DND-41 (cell line): ENCODE measurements around the gene SCGB1C1.

Experiments
- CTCF ChIP-seq: IDR thresholded peaks from 2 replicates; pipeline ENCODE4 v1.5.1; 2012; ENCODE audit warnings: borderline replicate concordance, low read length, moderate library complexity, mild to moderate bottlenecking; ENCODE audit not compliant: poor library complexity, severe bottlenecking; ENCODE audit errors: extremely low read depth
- EZH2 ChIP-seq: IDR thresholded peaks from 3 replicates; pipeline ENCODE4 v1.6.1; 2012; ENCODE audit warnings: borderline replicate concordance, low read depth, mild to moderate bottlenecking, moderate library complexity, low read length, inconsistent platforms; ENCODE audit not compliant: severe bottlenecking

GRCh38 chr11:225734-226453 is 33.0 kb downstream of the SCGB1C1 start:
- TF ChIP-seq CTCF: no peak
- TF ChIP-seq EZH2: no peak
